GM18507 (cell line): ENCODE data around the gene ZNF398.

Experiments
- DNase-seq: peaks from one replicate; pipeline ENCODE4 v3.0.0; 2011; ENCODE audit warnings: low read depth; ENCODE audit not compliant: insufficient read length; ENCODE audit errors: extremely low spot score
- FAIRE-seq: peaks from 2 replicates; lab custom pipeline; 2011; peaks lifted over from hg19 to GRCh38; lab: Jason Lieb, UNC

ZNF398 gene

GRCh38 chr7:149191851-149192250 is 44.6 kb downstream of the ZNF398 start:
- no peak for DNase-seq
- no peak for FAIRE-seq

- FAIRE-seq (no peak), DNase-seq (no peak)
Observed at GRCh38 chr7:149194799-149195179, 47.5 kb downstream of the ZNF398 start.

- DNase-seq (peak; percentile 91), FAIRE-seq (peak; percentile 56)
Observed at GRCh38 chr7:149195180-149196150, 48.2 kb downstream of the ZNF398 start, which contains the start of gene ZNF282. Gene ZNF282, plus strand, starts transcription at chr7:149195546. Its CDS starts 44 bp downstream, at chr7:149195590.

GRCh38 chr7:149196151-149196704 is 49.0 kb downstream of the ZNF398 start:
- FAIRE-seq (no peak), DNase-seq (no peak)

DNA sequence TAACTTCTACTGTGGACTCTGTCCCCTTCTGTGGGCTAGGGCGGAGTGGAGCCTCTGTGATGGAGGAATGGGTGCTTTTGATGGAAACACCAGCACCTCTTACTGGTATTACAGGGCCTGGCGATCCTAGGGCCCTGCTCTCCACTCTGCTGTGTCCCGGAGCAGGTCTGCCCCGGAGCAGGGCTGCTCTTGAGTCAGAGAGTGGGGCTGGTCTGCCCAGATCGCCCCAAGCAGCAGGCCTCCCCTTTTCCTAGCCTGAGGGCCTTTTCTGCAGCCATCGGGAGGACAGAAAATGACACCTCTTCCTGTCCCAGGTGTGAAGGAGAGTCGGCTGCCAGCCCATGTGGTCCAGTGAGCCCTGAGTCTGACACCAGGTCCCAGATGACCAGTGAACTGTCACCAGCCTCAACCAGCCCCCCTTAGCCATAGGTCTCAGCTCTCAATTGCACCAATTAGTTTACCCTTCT is 49.5 kb downstream of the ZNF398 start:
- no peak for FAIRE-seq
- no peak for DNase-seq

GRCh38 chr7:149197675-149198074 is 50.4 kb downstream of the ZNF398 start:
- FAIRE-seq (no peak), DNase-seq (no peak)

GRCh38 chr7:149198161-149198816 is 51.0 kb downstream of the ZNF398 start:
- FAIRE-seq (no peak), DNase-seq (no peak)

DNA sequence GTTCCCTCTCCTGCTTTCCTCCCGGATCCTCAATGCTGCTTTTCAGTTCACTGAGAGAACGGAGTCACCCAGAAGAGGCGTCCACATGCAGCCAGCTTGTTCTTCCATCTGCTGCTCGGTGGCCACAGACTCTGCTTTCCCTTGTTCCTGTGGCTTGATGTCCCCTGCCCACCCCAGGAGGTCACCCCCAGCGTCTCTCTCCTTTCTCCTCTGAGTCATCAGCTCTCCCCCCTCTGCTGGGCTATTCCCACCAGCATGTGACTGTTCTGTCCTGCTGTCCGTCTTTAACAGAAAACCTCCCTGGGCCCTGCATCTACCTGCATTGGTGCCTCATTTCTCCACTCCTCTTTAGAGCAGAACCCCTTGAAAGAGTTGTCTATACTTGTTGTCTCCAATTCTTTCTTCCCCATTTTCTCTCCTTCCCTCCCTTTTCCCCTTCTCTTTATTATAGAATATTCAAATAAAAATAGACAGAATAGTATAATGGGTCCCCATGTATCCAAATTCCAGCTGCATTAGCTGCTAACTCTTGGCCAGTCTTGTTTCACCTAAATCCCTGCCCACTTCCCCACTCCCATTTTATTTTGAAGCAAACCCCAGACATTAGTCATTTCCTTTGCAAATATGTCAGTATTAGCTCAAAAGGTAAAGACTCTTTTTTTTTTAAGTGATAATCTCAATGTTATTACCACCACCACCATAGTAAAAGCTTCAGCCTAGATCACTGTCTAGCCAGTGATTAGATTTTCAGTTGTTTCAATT is 52.2 kb downstream of the ZNF398 start:
- DNase-seq = no peak

DNA sequence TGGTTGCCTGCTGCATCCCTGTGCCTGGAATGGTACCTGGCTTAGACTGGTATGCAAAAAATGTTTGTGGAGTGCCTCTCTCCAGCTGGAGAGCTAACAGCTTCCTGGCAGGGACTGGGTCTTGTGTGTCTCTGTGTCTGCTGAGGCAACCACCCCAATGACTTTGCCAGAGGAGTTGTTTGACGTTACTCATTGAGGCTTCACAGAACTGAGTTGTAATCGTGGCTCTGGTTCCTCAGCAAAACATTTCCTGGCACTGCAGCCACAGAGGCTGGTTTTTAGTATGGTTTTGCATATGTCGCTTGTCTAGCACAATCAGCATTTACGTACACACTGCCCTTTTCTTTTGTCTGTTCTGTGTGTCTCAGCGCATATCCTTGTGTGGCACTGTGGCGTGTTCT is 55.6 kb downstream of the ZNF398 start:
- DNase-seq (no peak), FAIRE-seq (no peak)

More for the DNA sequence above, 52.2 kb downstream of the ZNF398 start:
- no peak for FAIRE-seq

DNA sequence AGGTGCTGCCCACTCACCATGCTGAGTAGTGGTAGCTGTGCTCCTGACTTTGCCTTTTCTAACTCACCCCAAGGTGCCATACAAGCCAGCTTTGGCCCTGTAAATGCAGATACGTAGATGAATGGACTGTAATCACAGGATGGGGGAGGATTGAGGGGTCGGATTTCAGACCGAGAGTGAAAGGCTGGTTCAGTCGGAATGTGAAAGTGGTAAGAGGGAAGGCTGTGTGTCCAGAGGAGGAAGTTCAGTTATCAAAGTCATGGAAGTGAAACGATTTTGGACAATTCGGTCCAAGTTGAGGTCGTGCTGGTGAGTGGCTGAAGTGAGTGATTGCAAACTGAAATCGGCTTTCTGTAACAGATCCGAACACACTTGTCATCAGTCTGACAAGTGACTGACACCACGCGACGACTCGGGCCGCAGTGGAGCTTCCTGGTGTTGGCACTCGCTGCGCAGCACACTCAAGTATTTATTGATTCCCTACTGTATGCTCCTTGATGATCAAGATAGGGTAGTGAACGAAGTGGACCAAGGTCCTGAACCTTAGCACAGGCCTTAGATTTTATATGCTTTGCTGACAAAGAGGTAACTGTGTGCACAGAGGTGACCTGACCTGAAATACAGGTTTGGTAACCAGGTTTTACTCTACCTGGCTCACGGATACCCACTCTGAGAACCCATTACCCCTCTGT is 58.6 kb downstream of the ZNF398 start:
- FAIRE-seq (no peak), DNase-seq (no peak)

- FAIRE-seq (no peak), DNase-seq (no peak)
Observed at GRCh38 chr7:149207324-149208035, 60.2 kb downstream of the ZNF398 start.

DNA sequence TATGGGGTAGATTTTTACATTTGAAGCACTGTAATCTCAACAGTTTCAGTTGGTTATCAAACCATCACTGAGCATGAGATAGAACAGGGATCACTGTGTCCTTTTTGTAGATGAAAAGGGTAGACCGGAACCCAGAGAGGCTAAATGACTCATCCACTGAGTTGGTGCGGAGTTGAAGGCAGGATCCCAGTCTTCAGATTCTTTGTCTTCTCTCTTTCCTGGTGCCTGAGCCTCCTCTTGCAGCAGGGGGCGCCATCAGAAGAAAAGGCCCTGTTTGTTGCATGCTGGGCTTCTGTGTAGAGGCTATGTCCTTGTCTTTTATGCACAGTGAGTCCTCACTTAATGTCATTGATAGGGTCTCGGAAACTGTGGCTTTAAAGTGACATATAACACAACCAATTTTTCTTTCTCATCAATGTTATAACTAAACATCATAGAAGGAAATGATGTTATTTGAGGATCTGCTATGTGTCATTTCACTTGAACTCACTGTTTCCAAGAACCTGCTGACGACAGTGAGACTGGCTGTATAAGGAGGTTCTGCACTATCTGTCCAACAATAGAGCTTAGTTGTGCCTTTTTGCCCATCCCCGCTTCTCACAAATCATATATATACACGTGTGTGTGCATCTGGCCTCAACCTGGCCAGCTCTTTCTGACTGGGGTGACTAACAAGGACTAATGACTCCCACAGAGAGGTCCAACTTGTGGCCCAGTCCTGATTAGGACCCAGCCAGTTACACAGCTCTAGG is 62.4 kb downstream of the ZNF398 start:
- DNase-seq = no peak
- FAIRE-seq = peak; percentile 58

DNA sequence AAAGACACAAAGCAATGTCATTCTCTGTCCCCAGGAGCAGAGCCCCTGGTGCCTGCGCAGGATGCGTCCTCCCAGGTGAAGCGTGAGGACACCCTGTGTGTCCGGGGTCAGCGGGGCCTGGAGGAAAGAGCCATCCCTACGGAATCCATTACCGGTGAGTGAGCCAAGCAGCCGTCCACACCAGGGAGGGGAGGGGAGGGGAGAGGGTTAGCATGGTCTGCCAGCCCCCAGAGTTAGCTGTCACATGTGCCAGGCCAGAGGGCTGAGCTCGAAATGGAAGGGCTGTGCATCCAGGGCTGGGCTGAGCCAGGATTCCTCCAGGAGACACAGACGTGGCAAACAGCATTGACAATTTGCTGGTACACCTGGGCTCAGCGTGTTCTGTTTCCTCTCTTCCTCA is 63.3 kb downstream of the ZNF398 start:
- FAIRE-seq = no peak
- DNase-seq = no peak

DNA sequence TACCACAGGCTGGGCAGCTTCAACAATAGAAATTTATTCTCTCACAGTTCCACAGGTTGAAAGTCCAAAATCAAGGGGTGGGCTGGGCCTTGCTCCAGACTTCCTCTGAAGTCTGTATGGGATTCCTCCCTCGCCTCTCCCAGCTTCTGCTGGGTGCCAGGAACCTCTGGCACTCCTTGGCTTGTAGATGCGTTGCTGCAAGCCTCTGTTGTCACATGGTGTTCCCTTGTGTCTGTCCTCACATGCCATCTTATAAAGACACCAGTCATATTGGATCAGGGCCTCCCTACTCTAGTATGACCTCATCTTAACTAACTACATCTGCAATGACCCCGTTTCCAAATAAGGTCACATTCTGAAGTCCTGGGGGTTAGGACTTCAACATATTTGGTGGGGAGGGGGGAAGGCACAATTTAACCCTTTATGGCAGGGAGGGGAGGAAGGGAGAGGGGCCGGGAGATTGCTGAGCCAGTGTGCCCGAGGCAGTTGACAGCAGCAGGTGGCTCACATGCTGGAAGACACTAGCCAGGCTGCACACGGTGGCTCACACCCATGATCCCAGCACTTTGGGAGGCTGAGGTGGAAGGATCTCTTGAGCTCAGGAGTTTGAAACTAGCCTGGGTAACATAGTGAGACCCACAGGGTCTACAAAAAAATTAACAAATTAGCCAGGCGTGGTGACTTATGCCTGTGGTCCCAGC is 66.9 kb downstream of the ZNF398 start:
- DNase-seq (no peak), FAIRE-seq (no peak)

GRCh38 chr7:149216402-149216801 is 69.1 kb downstream of the ZNF398 start:
- FAIRE-seq = no peak
- no peak for DNase-seq

- DNase-seq = no peak
- no peak for FAIRE-seq
Observed at GRCh38 chr7:149217570-149217969, 70.3 kb downstream of the ZNF398 start.
